ENCODE results near the gene PDE4D. TPM values are rescaled to one million over a fixed set of nuclear protein-coding genes. Genes with fewer than 3 reads are reported as not detected.

PDE4D gene
- total and polyA plus RNA-seq, 2 donors (not counting 3 experiments of a cell fraction or from before 2014, with no cell fraction given): 34.5 to 51.2 TPM

- no TSS peak for BruUV-seq (replicated peaks)
- H3K9me1 ChIP-seq (replicated peaks; ENCODE audit: control insufficient read depth, extremely low read depth, insufficient read depth, low read length): no peaks in the 10 kb centered on the region
- H3K9ac ChIP-seq (replicated peaks; ENCODE audit: extremely low read depth, insufficient read depth, low read length): no peak overlapping the region
- no peak overlapping the region for H3K4me2 ChIP-seq (ENCODE audit: insufficient read depth, low read length)
- dilution Hi-C loops (cut with MboI; ENCODE audit: extremely low pct_ligation_motif_present, low sequenced_read_pairs) (no loop called here), intact Hi-C loops (cut with micrococcal nuclease) (no loop called here)
- no peaks in the 10 kb centered on the region for H3K4me1 ChIP-seq (ENCODE audit: control insufficient read depth, extremely low read depth, insufficient read depth, low read length)
- TF ChIP-seq POLR2AphosphoS5 (IDR thresholded peaks at IDR 0.05; ENCODE audit: insufficient read depth, low read depth, low read length) (no peak), POLR2A (IDR thresholded peaks at IDR 0.05; ENCODE audit: low read depth, low read length) (no peak), JUN (IDR thresholded peaks at IDR 0.05; ENCODE audit: borderline replicate concordance, insufficient read depth, insufficient read length, low read depth) (no peak)
- H3K36me3 ChIP-seq (ENCODE audit: control insufficient read depth in 2 of 2, extremely low read depth in 1 of 2, insufficient read depth in 2 of 2, low read length in 2 of 2): no peaks in the 10 kb centered on the region
- no peak overlapping the region for H2AFZ ChIP-seq (ENCODE audit: low read depth, low read length)
- no peak overlapping the region for H3K4me3 ChIP-seq (replicated peaks in 1 of 3; ENCODE audit: insufficient read depth in 1 of 3, low read depth in 1 of 3, low read length in 3 of 3)
- H4K20me1 ChIP-seq (replicated peaks; ENCODE audit: control insufficient read depth, extremely low read depth, insufficient read depth, low read length): no peaks in the 10 kb centered on the region
- H3K27ac ChIP-seq (ENCODE audit: insufficient read depth, low read depth, low read length): no peak overlapping the region
- CTCF ChIA-PET: no interaction called here
- H3K79me2 ChIP-seq (ENCODE audit: control insufficient read depth, insufficient read depth, low read length): no peaks in the 10 kb centered on the region
- POLR2A ChIA-PET: no interaction called here
- no peaks in the 10 kb centered on the region for H3K9me3 ChIP-seq (replicated peaks; ENCODE audit: control insufficient read depth, insufficient read depth, low read length)
- FAIRE-seq (no peak), DNase-seq (ENCODE audit: low read depth, low spot score) (no peak)
- no peaks in the 10 kb centered on the region for H3K27me3 ChIP-seq (ENCODE audit: control insufficient read depth in 2 of 2, insufficient read depth in 2 of 2, low read length in 2 of 2)
Observed at GRCh38 chr5:59139695-59140094, 753.8 kb downstream of the PDE4D start.

DNA sequence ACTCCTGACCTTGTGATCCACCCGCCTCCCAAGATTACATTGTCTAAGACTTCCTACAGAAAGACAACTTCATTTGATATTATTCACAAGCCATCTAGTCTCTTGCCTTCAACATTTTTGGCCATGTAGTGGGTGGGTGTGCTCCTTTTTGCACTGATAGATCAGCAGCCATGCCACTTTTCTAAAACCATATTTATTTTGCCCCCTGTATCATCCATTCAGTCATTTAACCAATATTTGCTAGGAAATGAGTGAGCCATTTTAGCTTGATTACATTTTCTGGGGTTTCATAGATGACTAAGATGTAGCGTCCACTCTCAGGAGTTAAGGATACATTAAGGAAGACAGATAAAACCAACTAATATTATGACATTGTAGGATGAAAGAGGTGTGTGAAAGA is 755.0 kb downstream of the PDE4D start:
- Histone ChIP-seq H3K27ac (ENCODE audit: insufficient read depth, low read depth, low read length) (no peak overlapping the region), H3K4me3 (replicated peaks in 1 of 3; ENCODE audit: insufficient read depth in 1 of 3, low read depth in 1 of 3, low read length in 3 of 3) (no peak overlapping the region), H3K4me2 (ENCODE audit: insufficient read depth, low read length) (no peak overlapping the region), H4K20me1 (replicated peaks; ENCODE audit: control insufficient read depth, extremely low read depth, insufficient read depth, low read length) (no peaks in the 10 kb centered on the region), H3K9me3 (replicated peaks; ENCODE audit: control insufficient read depth, insufficient read depth, low read length) (no peaks in the 10 kb centered on the region), H3K79me2 (ENCODE audit: control insufficient read depth, insufficient read depth, low read length) (no peaks in the 10 kb centered on the region), H3K9me1 (replicated peaks; ENCODE audit: control insufficient read depth, extremely low read depth, insufficient read depth, low read length) (no peaks in the 10 kb centered on the region), H3K9ac (replicated peaks; ENCODE audit: extremely low read depth, insufficient read depth, low read length) (no peak overlapping the region), H3K36me3 (ENCODE audit: control insufficient read depth in 2 of 2, extremely low read depth in 1 of 2, insufficient read depth in 2 of 2, low read length in 2 of 2) (no peaks in the 10 kb centered on the region), H2AFZ (ENCODE audit: low read depth, low read length) (no peak overlapping the region), H3K27me3 (ENCODE audit: control insufficient read depth in 2 of 2, insufficient read depth in 2 of 2, low read length in 2 of 2) (no peaks in the 10 kb centered on the region), H3K4me1 (ENCODE audit: control insufficient read depth, extremely low read depth, insufficient read depth, low read length) (no peaks in the 10 kb centered on the region)
- intact Hi-C loops (cut with micrococcal nuclease): no loop called here
- dilution Hi-C loops (cut with MboI; ENCODE audit: extremely low pct_ligation_motif_present, low sequenced_read_pairs): no loop called here
- ChIA-PET POLR2A (no interaction called here), CTCF (interaction anchor here (1.1 kb wide), 1 partner anchor 50 kb away, joined by 3 read pairs; no protein-coding TSS in a partner anchor)
- FAIRE-seq (no peak), DNase-seq (ENCODE audit: low read depth, low spot score) (no peak)
- no TSS peak for BruUV-seq (replicated peaks)
- TF ChIP-seq MYC (IDR thresholded peaks at IDR 0.05; ENCODE audit: low read depth, low read length): no peak
- no peak for TF ChIP-seq POLR2AphosphoS5 (IDR thresholded peaks at IDR 0.05; ENCODE audit: insufficient read depth, low read depth, low read length)
- TF ChIP-seq GATA2 (IDR thresholded peaks at IDR 0.05; ENCODE audit: insufficient read depth, insufficient read length, low read depth, low read length): no peak
- no peak for TF ChIP-seq JUN (IDR thresholded peaks at IDR 0.05; ENCODE audit: borderline replicate concordance, insufficient read depth, insufficient read length, low read depth)
- TF ChIP-seq, protein P1, sequence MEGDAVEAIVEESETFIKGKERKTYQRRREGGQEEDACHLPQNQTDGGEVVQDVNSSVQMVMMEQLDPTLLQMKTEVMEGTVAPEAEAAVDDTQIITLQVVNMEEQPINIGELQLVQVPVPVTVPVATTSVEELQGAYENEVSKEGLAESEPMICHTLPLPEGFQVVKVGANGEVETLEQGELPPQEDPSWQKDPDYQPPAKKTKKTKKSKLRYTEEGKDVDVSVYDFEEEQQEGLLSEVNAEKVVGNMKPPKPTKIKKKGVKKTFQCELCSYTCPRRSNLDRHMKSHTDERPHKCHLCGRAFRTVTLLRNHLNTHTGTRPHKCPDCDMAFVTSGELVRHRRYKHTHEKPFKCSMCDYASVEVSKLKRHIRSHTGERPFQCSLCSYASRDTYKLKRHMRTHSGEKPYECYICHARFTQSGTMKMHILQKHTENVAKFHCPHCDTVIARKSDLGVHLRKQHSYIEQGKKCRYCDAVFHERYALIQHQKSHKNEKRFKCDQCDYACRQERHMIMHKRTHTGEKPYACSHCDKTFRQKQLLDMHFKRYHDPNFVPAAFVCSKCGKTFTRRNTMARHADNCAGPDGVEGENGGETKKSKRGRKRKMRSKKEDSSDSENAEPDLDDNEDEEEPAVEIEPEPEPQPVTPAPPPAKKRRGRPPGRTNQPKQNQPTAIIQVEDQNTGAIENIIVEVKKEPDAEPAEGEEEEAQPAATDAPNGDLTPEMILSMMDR (IDR thresholded peaks at IDR 0.05; ENCODE audit: extremely low read depth in 1 of 2, insufficient read depth in 1 of 2, low read depth in 1 of 2, low read length in 2 of 2): no peak
- TF ChIP-seq EZH2 (IDR thresholded peaks at IDR 0.05; ENCODE audit: borderline replicate concordance, low read depth, low read length, severe bottlenecking): no peak
- no peak for TF ChIP-seq FOS (IDR thresholded peaks at IDR 0.05; ENCODE audit: borderline replicate concordance, insufficient read depth, low read length)
- TF ChIP-seq, protein P2, sequence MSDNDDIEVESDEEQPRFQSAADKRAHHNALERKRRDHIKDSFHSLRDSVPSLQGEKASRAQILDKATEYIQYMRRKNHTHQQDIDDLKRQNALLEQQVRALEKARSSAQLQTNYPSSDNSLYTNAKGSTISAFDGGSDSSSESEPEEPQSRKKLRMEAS (IDR thresholded peaks at IDR 0.05; ENCODE audit: insufficient read depth, insufficient read length): no peak
- no peak for TF ChIP-seq POLR2A (IDR thresholded peaks at IDR 0.05; ENCODE audit: low read depth, low read length)

All from endothelial cell of umbilical vein (primary cell).